ENCODE measurements around the gene PCYT1B.

Gene PCYT1B

DNA sequence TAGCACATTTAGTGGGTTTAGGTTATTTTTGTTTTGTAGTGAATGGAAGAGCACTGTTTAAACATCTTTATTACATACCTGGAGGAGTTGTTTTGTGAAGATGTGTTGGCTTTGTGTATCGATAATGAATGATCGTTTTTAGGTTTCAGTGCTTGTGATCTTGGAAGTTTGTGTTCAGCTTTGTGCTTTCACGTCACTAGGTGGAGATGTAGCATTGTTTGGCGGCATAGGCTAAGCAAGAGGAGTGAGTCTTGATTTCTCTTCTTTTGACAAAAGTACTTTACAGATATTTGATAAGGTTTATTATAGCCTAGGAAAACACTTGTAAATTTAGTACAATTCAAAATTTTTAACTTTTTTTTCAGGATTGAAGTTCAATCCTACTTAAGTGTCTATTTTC, 131.7 kb downstream of the PCYT1B start:
- no peak for DNase-seq

DNA sequence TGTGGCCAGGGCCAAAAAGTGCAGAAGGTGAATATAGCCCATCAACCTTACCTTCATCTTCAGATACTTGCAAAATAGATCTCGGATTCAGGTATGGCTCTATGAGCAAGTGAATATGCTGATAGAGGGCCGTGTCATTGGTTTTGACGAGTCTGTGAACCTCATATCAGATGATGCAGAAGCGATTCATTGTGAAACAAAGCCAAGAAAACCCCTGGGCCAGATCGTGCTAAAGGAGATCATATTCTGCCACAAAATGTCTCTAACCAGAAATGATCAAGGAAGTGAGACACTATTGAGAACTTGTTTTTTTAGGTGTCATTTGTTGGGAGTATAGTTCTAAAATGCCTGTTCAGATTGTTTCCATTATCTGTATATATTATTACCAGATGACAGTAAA, 133.7 kb downstream of the PCYT1B start:
- no peak for DNase-seq

DNA sequence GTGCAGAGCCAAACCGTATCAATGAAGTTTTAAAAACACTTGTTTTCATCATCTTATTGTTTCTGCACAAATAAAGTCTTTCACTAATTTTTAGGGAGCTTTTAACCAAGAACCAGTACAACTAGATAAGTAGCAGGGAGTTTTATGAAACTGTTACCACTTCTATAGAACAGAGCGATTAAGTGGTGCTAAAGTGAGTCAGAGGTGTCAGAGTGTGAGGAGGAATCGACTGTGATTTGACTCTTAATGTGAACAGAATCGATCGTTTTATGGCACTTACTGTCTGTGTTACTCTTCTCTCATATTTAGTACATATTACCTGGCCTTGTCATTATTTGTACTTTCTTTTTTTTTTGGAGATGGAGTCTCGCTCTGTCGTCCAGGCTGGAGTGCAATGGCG, 138.8 kb downstream of the PCYT1B start:
- DNase-seq: no peak

Measured in CD4-positive, alpha-beta T cell treated with Interleukin-4 for 4 hours (primary cell).